IgD-negative memory B cell (primary cell): ENCODE results near the gene FBXO2. TPM values are rescaled to one million over a fixed set of nuclear protein-coding genes. Genes with fewer than 3 reads are reported as not detected.
A peak's percentile ranks its signal among the peaks of the same experiment; 100 is the strongest.
"Not testable (repeated sequence)": the region's sequence is repeated elsewhere in the genome, so short reads cannot be mapped to it uniquely, and the experiment has no call there.

Source experiments
- H3K27ac Mint-ChIP-seq, 3 donors: one replicate each; pipeline ENCODE4 v1.8.0; 2020 to 2022; ENCODE audit warnings: mild to moderate bottlenecking in 3 of 3, mixed read lengths in 3 of 3, moderate library complexity in 1 of 3
- H3K27me3 Mint-ChIP-seq: one replicate; pipeline ENCODE4 v1.8.0; 2021; ENCODE audit warnings: mixed read lengths
- H3K36me3 Mint-ChIP-seq: one replicate; pipeline ENCODE4 v1.8.0; 2020; ENCODE audit warnings: mild to moderate bottlenecking, mixed read lengths
- H3K4me1 Mint-ChIP-seq, 3 donors: one replicate each; pipeline ENCODE4 v1.8.0; 2020 to 2022; ENCODE audit warnings: mixed read lengths in 3 of 3, mild to moderate bottlenecking in 1 of 3
- H3K4me3 Mint-ChIP-seq, 4 donors: one replicate each; pipeline ENCODE4 v1.8.0; 2020 to 2022; ENCODE audit warnings: mild to moderate bottlenecking in 4 of 4, mixed read lengths in 4 of 4, moderate library complexity in 3 of 4
- H3K9me3 Mint-ChIP-seq, 3 donors: one replicate each; pipeline ENCODE4 v1.8.0; 2020 to 2021; ENCODE audit warnings: mixed read lengths in 3 of 3, mild to moderate bottlenecking in 1 of 3
- polyA plus RNA-seq: library from polyadenylated mRNA; unstranded; fragments of 300-500 nt; fragmentation: Illumina TruSeq; gene quantifications from one replicate; pipeline ENCODE4 v1.2.3, GENCODE V29; 2021

The FBXO2 gene
- polyA plus RNA-seq, 1 donor from 2014 or later, result 18.0 TPM

GRCh38 chr1:11650331-11650991 lies 3.8 kb downstream of the FBXO2 start:
- Mint-ChIP-seq H3K4me1 (peaks cover 0 to 23% (median 18%) of the 10 kb centered on the region in 3 donors), H3K4me3 (peak overlapping the region; percentile 74 to 94 (median 84)), H3K27ac (peak overlapping the region in 2 of 3 donors; percentile 19 to 90), H3K36me3 (peaks cover 1% of the 10 kb centered on the region), H3K27me3 (peaks cover 1% of the 10 kb centered on the region), H3K9me3 (no peaks in the 10 kb centered on the region)

GRCh38 chr1:11649624-11650330 lies 4.5 kb downstream of the FBXO2 start:
- Mint-ChIP-seq H3K4me3 (peak overlapping the region; percentile 57 to 90 (median 66)), H3K36me3 (peaks cover 1% of the 10 kb centered on the region), H3K4me1 (peaks cover 0 to 22% (median 18%) of the 10 kb centered on the region in 3 donors), H3K27me3 (peaks cover 1% of the 10 kb centered on the region), H3K9me3 (no peaks in the 10 kb centered on the region), H3K27ac (no peak overlapping the region)

DNA sequence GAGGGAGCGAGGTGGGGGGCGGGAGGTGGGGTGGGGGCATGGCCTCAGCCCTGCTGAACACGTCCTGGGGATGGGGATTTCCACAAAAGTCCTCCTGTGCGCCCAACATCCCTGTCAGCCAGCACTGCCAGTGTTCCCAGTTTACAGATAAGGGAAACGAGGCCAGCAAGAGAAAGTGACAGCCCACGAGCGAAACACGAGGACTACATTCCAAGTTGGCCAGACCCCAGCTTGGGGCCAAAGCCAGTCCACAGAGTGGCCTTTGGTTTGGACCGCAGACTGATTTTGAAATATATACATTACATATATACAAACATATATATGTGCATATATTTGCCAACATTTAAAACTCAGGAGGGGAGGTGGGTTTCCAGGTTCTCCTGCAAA lies 5.0 kb downstream of the FBXO2 start:
- Mint-ChIP-seq H3K4me1 (peaks cover 0 to 22% (median 18%) of the 10 kb centered on the region in 3 donors), H3K4me3 (peak overlapping the region in 2 of 4 donors; percentile 18 to 59), H3K27ac (no peak overlapping the region), H3K27me3 (peaks cover 1% of the 10 kb centered on the region), H3K9me3 (no peaks in the 10 kb centered on the region), H3K36me3 (peaks cover 1% of the 10 kb centered on the region)

DNA sequence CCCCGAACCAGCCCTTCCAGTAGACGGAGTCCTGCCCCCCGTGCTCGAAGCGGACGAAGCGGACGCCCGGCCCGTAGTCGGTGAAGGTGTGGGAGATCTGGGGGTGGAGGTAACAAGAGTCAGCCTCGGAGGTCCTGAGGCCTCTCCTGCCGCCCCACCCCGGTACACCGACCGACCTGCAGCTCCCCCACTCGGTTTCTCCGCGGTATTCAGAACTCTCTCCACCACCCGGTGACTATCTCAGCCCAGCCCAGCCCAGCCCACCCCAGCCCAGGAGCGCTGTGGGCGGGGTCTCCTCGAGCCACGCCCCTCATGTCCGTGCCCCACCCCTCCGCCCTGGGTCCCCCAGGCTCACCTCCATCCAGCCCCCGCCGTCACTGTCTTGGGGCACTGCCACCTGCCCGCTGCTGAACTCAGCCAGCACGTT lies 5.5 kb downstream of the FBXO2 start:
- Mint-ChIP-seq H3K27ac (peak overlapping the region in 1 of 3 donors; percentile 23), H3K4me1 (peaks cover 0 to 22% (median 18%) of the 10 kb centered on the region in 3 donors), H3K4me3 (peak overlapping the region; percentile 12 to 72 (median 48)), H3K9me3 (no peaks in the 10 kb centered on the region), H3K27me3 (peaks cover 1% of the 10 kb centered on the region), H3K36me3 (peaks cover 1% of the 10 kb centered on the region)

GRCh38 chr1:11648039-11648438 lies 6.2 kb downstream of the FBXO2 start:
- Mint-ChIP-seq H3K27ac (peak overlapping the region in 1 of 3 donors; percentile 85), H3K9me3 (no peaks in the 10 kb centered on the region), H3K4me1 (peaks cover 0 to 22% (median 18%) of the 10 kb centered on the region in 3 donors), H3K36me3 (peaks cover 1% of the 10 kb centered on the region), H3K4me3 (no peak overlapping the region), H3K27me3 (peaks cover 1% of the 10 kb centered on the region)

DNA sequence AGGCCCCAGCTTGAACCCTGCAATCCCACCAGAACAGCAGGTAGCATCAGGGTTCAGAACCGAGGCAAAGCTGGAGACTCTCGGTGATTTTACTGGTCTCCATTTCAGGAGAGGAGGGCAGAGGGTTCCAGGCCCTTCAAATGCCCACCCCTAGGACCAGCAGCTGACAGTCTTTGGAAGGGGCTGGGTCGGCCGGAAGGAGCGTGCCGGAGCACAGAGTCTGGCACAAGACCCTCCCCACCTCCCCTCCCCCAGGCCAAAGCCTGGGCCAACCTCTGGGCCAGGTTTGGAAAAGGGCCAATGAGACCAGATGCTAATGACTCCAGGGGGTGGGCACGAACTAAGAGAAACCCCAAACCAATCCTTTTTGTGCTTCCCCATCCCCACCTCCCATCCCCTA lies 6.9 kb downstream of the FBXO2 start:
- no peak overlapping the region for H3K4me3 Mint-ChIP-seq
- H3K9me3 Mint-ChIP-seq, result no peaks in the 10 kb centered on the region

DNA sequence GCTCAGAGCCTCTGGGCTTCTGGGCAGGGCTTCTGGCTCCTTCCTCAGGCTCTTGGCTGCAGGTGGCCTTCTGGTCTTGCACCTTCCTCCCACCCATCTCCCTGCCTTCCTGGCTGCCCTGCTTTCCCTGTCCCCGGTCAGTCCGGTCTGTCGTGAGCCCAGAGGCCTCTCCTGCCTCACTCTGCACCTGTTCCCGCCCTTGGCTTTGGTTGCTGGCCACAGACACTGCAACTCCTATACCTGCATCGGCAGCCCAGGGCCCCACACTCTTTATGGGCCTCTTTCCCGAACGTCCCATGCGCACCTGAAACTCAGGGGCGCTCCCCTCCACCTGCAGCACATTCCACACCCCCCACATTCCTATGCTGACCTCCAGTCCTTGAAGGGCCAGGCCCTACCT lies 7.9 kb downstream of the FBXO2 start:
- H3K4me3 Mint-ChIP-seq, result no peak overlapping the region
- peaks cover 3% of the 10 kb centered on the region for H3K27me3 Mint-ChIP-seq
- peaks cover 0 to 17% (median 13%) of the 10 kb centered on the region in 3 donors for H3K4me1 Mint-ChIP-seq
- H3K36me3 Mint-ChIP-seq, result no peaks in the 10 kb centered on the region
- H3K9me3 Mint-ChIP-seq, result no peaks in the 10 kb centered on the region
- H3K27ac Mint-ChIP-seq, result no peak overlapping the region

More for the DNA sequence above, 6.9 kb downstream of the FBXO2 start:
- peaks cover under 1% of the 10 kb centered on the region for H3K36me3 Mint-ChIP-seq
- H3K4me1 Mint-ChIP-seq, result peaks cover 0 to 21% (median 16%) of the 10 kb centered on the region in 3 donors
- no peak overlapping the region for H3K27ac Mint-ChIP-seq
- peaks cover 1% of the 10 kb centered on the region for H3K27me3 Mint-ChIP-seq

GRCh38 chr1:11645670-11646265 lies 8.5 kb downstream of the FBXO2 start:
- Mint-ChIP-seq H3K9me3 (no peaks in the 10 kb centered on the region), H3K4me3 (no peak overlapping the region), H3K36me3 (no peaks in the 10 kb centered on the region), H3K4me1 (peaks cover 0 to 12% (median 8%) of the 10 kb centered on the region in 3 donors), H3K27me3 (peaks cover 2% of the 10 kb centered on the region), H3K27ac (no peak overlapping the region)

DNA sequence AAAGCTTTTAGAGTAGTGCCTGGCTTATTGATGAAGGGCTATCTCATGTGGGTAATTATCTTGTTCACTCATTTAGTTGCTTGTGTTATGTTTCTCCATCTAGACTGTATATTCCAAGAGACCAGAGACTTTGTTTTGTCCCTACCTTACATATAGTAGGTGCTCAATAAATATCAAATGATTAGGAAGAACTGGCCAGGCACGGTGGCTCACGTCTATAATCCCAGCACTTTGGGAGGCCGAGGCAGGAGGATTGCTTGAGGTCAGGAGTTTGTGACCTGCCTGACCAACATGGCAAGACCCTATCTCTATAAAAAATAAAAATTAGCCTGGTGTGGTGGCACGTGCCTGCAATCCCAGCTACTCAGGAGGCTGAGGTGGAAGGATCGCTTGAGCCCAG lies 9.0 kb downstream of the FBXO2 start:
- Mint-ChIP-seq H3K4me3 (no peak overlapping the region), H3K9me3 (no peaks in the 10 kb centered on the region), H3K27ac (no peak overlapping the region), H3K27me3 (peaks cover 2% of the 10 kb centered on the region), H3K4me1 (peaks cover 0 to 10% (median 7%) of the 10 kb centered on the region in 3 donors), H3K36me3 (no peaks in the 10 kb centered on the region)

DNA sequence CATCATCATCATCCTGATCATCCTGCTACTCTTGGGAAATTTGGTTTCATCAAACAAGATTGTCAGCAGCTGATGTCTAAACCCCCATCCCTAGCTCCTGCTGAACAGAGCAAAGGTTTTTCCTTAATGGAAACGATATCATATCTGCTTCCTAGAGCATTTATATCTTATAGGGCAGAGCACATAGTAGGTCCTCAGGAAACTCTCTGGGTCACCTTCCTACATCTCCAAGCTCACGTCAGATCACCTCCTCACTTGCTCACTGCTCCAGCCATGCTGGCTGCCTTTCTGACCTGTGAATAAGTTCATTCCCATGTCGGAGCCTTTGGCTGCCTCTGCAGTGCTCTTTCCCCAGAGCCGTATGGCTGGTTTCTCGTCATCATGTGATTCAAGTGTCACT lies 10.4 kb downstream of the FBXO2 start:
- Mint-ChIP-seq H3K27me3 (peaks cover 2% of the 10 kb centered on the region), H3K36me3 (no peaks in the 10 kb centered on the region), H3K27ac (no peak overlapping the region), H3K9me3 (no peaks in the 10 kb centered on the region), H3K4me1 (peaks cover 0 to 1% (median 0%) of the 10 kb centered on the region in 3 donors), H3K4me3 (no peak overlapping the region)

DNA sequence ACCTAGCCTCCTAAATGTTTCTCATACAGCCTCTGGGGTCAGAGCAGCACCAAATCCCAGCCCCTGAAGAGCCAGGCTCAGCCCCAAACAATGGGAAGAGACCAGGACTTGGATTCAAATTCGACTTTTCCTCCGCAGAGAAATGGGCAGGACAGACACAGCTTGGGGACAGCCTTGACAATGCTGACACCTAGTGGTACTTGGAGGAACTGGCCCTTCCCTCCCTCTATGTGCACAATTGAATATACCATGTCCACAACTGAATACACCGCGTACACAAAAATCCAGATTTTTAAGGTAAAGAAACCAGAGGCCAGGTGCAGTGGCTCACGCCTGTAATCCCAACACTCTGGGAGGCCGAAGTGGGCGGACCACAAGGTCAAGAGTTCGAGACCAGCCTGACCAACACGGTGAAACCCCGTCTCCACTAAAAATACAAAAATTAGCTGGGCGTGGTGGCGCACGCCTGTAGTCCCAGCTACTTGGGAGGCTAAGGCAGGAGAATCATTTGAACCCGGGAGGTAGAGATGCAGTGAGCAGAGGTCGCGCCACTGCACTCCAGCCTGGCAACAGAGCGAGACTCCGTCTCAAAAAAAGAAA lies 11.7 kb downstream of the FBXO2 start:
- not testable (repeated sequence) for H3K36me3 Mint-ChIP-seq, H3K4me3 Mint-ChIP-seq, H3K9me3 Mint-ChIP-seq, H3K27me3 Mint-ChIP-seq, H3K4me1 Mint-ChIP-seq
- H3K27ac Mint-ChIP-seq, result peak overlapping the region in 1 of 3 donors; percentile 59

- H3K4me1 Mint-ChIP-seq, result peaks cover 0 to 1% (median 0%) of the 10 kb centered on the region in 3 donors
- peak overlapping the region in 1 of 3 donors; percentile 59 for H3K27ac Mint-ChIP-seq
- H3K9me3 Mint-ChIP-seq, result no peaks in the 10 kb centered on the region
- peaks cover 2% of the 10 kb centered on the region for H3K27me3 Mint-ChIP-seq
- no peak overlapping the region for H3K4me3 Mint-ChIP-seq
- no peaks in the 10 kb centered on the region for H3K36me3 Mint-ChIP-seq
Measured at GRCh38 chr1:11641776-11642305, 12.4 kb downstream of the FBXO2 start.

DNA sequence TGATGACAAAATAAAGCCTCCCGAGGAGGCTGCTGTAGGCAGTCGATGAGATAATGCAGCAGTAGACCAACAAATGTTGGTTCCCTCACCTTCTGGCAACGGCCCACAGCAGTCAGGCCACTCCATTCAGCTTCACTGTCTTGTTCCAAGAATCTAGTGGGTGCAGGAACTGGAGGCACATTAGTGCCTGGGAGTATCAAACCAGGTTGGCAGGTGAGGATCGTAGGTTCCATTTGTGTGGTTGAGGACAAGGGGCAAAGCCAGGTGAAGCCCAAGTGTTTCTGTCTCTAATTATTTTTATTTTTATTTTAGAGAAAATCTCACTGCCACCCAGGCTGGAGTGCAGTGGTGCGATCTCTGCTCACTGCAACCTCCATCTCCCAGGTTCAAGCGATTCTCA lies 13.3 kb downstream of the FBXO2 start:
- Mint-ChIP-seq H3K27ac (no peak overlapping the region), H3K27me3 (peaks cover 3% of the 10 kb centered on the region), H3K4me3 (no peak overlapping the region), H3K36me3 (no peaks in the 10 kb centered on the region), H3K4me1 (peaks cover 0 to 2% (median 1%) of the 10 kb centered on the region in 3 donors), H3K9me3 (no peaks in the 10 kb centered on the region)

DNA sequence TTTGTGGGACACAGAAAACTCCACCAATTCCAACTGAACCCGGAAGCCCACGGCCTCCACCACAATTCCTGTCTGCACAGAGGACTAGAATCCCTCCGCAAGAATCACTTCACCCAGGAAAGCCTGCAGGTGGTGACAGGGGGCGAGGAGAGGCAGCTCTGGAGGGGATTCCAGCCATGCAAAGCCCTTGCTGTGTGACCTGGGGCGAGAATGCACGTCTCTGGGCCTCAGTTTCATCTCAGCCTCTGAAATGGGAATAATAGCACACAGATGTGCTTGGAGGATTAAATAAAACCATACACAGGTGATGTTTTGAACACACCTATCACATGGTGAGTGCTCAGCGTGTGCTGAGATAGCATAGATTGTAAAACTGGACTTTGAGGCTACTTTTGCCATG lies 14.1 kb downstream of the FBXO2 start:
- Mint-ChIP-seq H3K4me1 (peaks cover 0 to 5% (median 4%) of the 10 kb centered on the region in 3 donors), H3K36me3 (no peaks in the 10 kb centered on the region), H3K4me3 (no peak overlapping the region), H3K27ac (peak overlapping the region in 1 of 3 donors; percentile 31), H3K27me3 (peaks cover 5% of the 10 kb centered on the region), H3K9me3 (no peaks in the 10 kb centered on the region)

DNA sequence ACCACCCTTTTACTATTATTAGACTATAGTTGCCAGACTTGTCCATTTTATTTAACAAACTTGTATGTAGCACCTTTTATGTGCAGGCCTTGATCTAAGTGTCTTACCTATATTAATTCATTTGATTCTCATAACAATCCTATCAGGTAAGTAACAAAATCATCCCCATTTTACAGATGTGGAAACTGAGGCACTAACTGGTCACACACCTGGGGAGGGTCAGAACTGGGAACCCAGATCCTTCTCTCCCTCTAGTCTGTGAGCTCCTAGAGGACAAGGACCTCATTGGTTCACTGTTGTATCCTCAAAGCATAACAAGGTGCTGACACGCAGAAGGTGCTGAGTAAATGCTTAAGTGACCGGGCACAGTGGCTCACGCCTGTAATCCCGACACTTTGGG lies 14.9 kb downstream of the FBXO2 start:
- H3K27ac Mint-ChIP-seq, result no peak overlapping the region
- H3K9me3 Mint-ChIP-seq, result no peaks in the 10 kb centered on the region

More for the DNA sequence above, 14.9 kb downstream of the FBXO2 start:
- H3K4me3 Mint-ChIP-seq, result no peak overlapping the region
- H3K36me3 Mint-ChIP-seq, result no peaks in the 10 kb centered on the region
- H3K27me3 Mint-ChIP-seq, result peaks cover 5% of the 10 kb centered on the region
- peaks cover 5 to 10% (median 8%) of the 10 kb centered on the region in 3 donors for H3K4me1 Mint-ChIP-seq
